GM12891 (cell line): ENCODE results near the gene ACSM3.

Source experiments
- DNase-seq: peaks from one replicate; pipeline ENCODE4 v3.0.0; 2011; ENCODE audit warnings: low spot score; ENCODE audit not compliant: insufficient read length
- FAIRE-seq: peaks from 2 replicates; lab custom pipeline; 2011; peaks lifted over from hg19 to GRCh38; lab: Jason Lieb, UNC
- PAX5 ChIP-seq: IDR thresholded peaks from 2 replicates; pipeline ENCODE4 v1.6.1; 2011; ENCODE audit warnings: low read length, moderate library complexity, mild to moderate bottlenecking; ENCODE audit not compliant: insufficient read depth, severe bottlenecking
- POLR2A ChIP-seq: IDR thresholded peaks from 2 replicates; pipeline ENCODE4 v1.6.1; 2011; ENCODE audit warnings: low read depth, low read length, control low read depth
- POLR2AphosphoS5 ChIP-seq: IDR thresholded peaks from 2 replicates; pipeline ENCODE4 v1.6.1; 2011; ENCODE audit warnings: low read depth, low read length, control low read depth
- POU2F2 ChIP-seq: IDR thresholded peaks from 2 replicates; pipeline ENCODE4 v1.6.1; 2011; ENCODE audit warnings: low read depth, mild to moderate bottlenecking, control low read depth, low read length, moderate library complexity
- SPI1 ChIP-seq: IDR thresholded peaks from 2 replicates; pipeline ENCODE4 v1.6.1; 2011; ENCODE audit warnings: low read depth, low read length, control low read depth
- TAF1 ChIP-seq: IDR thresholded peaks from 2 replicates; pipeline ENCODE4 v1.6.1; 2011; ENCODE audit warnings: low read depth, low read length, control low read depth

ACSM3 gene

GRCh38 chr16:20740007-20740883, 23.6 kb upstream of the ACSM3 start:
- DNase-seq (no peak), FAIRE-seq (no peak)
- no peak for TF ChIP-seq TAF1
- TF ChIP-seq PAX5, result no peak
- TF ChIP-seq POU2F2, result no peak
- TF ChIP-seq POLR2AphosphoS5, result no peak
- TF ChIP-seq SPI1, result no peak
- TF ChIP-seq POLR2A, result no peak

- DNase-seq (peak; percentile 75), FAIRE-seq (no peak)
- TF ChIP-seq POLR2AphosphoS5 (no peak; the same call in 1 of the 2 replicates), POU2F2 (no peak), TAF1 (no peak), POLR2A (no peak; the same call in 1 of the 2 replicates), PAX5 (no peak), SPI1 (no peak)
These were observed 22.8 kb upstream of the ACSM3 start for GRCh38 chr16:20740901-20741521.

- DNase-seq (peak; percentile 88), FAIRE-seq (peak; percentile 98)
- TF ChIP-seq TAF1, result peak; percentile 75
- 0 out of 2 replicates have a peak, but pooled peaks have one; percentile 22 for TF ChIP-seq POU2F2
- TF ChIP-seq POLR2AphosphoS5, result peak; percentile 84
- no peak; the same call in 1 of the 2 replicates for TF ChIP-seq POLR2A
These were observed 22.1 kb upstream of the ACSM3 start, which contains the start of gene THUMPD1 for GRCh38 chr16:20741554-20742285. TSS of gene THUMPD1 (minus strand) at chr16:20741818. CDS start at chr16:20741739, 79 bp downstream.

GRCh38 chr16:20743591-20743990, 20.2 kb upstream of the ACSM3 start:
- FAIRE-seq (no peak), DNase-seq (no peak)
- TF ChIP-seq SPI1 (no peak), POU2F2 (no peak), TAF1 (no peak), POLR2AphosphoS5 (no peak), PAX5 (no peak), POLR2A (no peak)

- FAIRE-seq (no peak), DNase-seq (no peak)
- TF ChIP-seq SPI1 (no peak), PAX5 (no peak), TAF1 (no peak), POLR2AphosphoS5 (no peak), POU2F2 (no peak), POLR2A (no peak)
These were observed 18.8 kb upstream of the ACSM3 start for GRCh38 chr16:20744922-20745440.

GRCh38 chr16:20746461-20746860, 17.4 kb upstream of the ACSM3 start:
- FAIRE-seq (no peak), DNase-seq (no peak)
- TF ChIP-seq POLR2A (no peak), PAX5 (no peak), TAF1 (no peak), POU2F2 (no peak), POLR2AphosphoS5 (no peak), SPI1 (no peak)

GRCh38 chr16:20747030-20747816, 16.6 kb upstream of the ACSM3 start:
- FAIRE-seq (no peak), DNase-seq (no peak)
- TF ChIP-seq TAF1 (no peak), PAX5 (no peak), POLR2A (no peak), POLR2AphosphoS5 (no peak), POU2F2 (no peak), SPI1 (no peak)

GRCh38 chr16:20749474-20749873, 14.3 kb upstream of the ACSM3 start:
- TF ChIP-seq PAX5, result no peak
- no peak for TF ChIP-seq POLR2AphosphoS5
- no peak for TF ChIP-seq SPI1
- no peak for TF ChIP-seq TAF1
- TF ChIP-seq POLR2A, result no peak
- DNase-seq, result no peak
- FAIRE-seq, result no peak
